NCI-H1048 (cell line): ENCODE results near the gene NFASC.

Experiments
- DNase-seq: peaks from one replicate; lab custom pipeline; 2025; lab: John Stamatoyannopoulos, UW

Gene NFASC

DNA sequence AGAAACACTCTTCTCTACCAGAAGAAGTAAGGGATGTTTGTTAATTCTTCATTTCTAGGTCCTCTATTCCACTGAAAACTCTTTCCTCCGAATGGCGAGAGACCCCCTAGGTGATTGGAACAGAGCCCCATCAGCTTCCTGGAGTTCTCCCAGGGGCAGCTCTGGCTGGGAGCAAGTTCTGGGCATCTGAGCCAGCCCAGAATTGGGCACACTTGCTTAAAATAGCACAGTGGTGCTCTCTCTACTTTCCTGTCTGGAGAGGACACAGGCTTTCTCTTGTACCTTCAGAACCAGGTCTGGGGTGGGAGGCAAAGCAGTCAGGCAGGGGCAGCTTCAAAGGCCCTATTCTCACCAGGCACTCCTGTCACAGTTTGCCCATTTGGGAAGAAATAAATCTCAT, 89.2 kb downstream of the NFASC start:
- no peak for DNase-seq

DNA sequence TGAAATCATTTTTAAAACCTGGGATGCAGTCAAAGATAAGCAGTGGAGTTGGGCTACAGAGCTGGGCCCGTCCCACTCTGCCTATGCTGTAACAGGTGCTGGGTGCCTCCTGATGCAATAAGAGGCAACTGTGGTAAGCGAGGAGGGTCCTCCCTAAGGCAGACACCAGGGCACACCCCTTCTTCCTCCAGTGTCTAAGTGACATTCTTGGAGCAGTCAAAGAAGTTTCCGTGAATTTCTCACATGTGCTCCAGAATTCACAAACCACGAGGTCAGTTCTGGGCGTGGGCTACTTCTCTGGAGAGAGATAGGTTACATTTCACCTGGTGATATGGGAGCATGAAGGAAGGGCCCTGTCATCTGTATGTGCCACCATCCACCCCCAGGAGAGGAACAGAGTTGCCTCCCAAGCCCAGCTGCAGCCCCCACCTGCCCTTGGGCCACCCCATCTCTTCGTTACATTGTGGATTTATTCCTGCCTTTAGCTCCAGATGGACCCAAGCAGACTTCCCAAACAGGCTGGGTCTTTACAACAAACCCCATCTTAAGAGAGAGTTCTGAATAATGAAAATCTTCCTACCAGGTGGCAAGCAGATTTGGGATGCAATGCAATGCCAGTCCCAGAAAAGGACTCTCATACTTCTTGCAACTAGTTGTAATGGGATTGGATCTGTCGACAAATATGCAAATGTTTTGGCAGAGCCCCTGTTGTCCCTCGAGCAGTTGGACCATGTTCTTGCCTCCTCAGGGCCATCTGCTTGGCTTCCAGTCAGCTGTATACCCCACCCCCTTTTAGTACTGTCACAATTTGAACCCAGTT, 89.9 kb downstream of the NFASC start:
- no peak for DNase-seq

DNA sequence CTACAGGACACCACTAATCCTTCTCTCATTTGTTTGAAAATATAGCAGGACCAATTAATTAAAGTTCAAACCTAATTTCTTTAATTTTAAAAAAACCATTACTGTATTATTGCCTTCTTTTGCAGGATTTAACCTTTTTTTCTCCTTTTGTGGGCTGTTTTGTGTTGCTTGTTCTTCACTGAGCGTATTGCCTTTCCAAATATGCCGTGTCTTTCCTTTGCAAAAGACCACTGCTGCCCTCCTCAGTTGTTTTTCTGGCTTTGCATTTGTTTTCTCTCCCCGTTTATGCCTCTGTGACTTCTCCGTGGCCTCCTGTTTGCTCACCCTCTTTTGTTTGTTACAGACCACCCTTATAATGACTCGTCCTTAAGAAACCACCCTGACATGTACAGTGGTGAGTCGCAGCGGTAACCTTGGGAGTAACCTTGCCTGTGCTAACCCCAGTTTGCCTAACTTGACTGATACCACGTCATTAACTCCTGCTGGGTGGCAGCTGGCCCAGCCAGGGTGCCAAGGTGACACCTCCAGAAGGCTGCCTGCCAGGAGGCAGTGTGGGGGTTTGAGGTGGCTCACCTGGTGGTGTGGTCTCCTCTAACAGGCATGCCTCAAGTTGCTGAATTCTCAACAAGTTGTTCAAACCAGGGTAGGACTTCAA, 91.2 kb downstream of the NFASC start:
- DNase-seq, result no peak

DNA sequence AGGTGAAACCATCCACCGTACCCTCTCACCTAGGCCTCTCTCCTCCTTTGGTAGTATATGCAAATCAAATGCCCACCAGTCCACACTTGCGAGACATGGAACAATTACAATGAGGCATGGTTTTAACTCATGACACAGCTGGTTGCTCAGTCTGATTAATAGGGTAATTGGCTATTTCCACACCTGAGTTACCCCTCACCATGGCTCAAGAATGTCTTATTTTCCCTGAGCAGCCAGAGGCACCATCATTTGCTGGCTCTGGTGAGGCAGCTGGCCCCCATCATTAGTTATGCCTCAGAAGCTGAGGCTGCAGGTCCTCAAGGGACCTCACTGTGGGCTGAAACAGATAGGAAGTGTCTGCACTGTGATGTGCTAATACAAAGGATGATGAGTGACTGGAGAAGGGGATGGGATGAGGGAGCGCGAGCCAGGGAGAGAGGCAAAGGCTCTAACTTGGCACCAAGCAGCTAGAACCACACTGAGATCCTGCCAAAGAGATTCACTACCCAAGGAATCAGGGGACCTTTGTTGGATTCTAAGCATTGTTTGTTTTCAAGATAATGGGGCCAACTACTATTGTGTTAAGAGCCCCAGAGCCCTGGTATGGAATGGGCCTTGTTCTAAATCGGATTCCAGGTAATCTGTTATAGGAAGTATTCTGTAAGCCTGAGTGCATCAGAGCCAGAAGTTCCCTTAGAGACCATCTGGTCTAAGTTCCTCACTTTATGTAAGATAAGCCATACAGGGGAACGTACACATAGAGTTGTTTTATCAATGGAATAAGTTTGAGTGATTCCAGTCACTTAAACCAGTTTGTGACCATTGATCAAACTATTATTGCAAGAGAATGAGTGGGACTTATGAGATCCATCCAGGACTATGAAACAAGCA, 92.3 kb downstream of the NFASC start:
- DNase-seq, result no peak

DNA sequence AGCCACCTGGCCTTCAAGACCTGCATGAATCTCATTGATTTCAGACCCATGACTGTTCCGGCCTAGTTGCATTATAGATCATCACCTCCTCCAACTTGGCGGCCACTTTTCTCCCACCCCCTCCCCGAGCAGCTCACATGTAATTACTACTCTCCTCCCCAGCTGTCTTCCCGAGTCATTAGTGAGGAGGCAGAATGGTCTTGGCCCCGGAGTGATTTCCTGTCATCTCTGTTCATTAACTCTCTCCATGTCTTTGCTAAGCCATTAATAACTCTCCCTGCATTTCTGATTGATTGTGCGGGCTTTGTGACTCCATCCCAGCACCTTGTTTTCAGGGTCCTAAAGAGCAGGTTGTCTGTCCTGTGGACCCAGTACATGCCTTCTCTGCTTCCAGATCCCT, 96.8 kb downstream of the NFASC start:
- no peak for DNase-seq

DNA sequence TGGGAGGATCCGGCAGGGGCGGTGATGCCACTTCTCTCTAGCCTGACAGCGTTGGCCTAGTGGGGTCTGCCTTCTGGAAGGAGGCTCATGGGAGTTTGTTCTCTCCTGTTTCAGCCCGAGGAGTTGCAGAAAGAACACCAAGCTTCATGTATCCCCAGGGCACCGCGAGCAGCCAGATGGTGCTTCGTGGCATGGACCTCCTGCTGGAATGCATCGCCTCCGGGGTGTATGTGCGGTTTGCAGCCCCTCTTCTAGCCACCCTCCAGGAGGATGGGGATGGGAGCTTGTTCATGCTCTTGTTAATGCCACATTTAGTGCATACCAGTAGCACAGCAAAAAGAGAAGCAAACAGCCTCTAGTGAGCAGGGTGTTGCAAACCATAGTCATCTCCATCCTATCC, 97.5 kb downstream of the NFASC start:
- DNase-seq, result no peak

DNA sequence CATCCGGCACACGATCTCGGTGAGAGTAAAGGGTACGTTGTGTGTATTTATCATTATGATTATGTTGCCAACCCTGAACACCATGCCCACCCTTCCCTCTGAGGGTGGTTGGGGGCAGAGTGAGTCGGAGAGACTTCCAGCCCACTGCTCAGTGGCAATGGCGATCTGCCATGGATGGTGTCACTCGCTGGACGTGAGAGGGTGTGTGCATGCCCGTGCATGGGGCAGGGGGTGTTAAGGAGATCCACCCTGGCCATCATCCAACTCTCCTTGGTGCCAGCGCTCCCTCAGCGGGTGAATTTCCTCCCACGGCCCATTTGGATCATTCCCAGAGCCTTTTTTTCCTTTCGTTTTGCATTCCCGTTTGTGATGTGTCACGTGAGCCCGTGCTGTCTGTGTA, 98.3 kb downstream of the NFASC start:
- no peak for DNase-seq

DNA sequence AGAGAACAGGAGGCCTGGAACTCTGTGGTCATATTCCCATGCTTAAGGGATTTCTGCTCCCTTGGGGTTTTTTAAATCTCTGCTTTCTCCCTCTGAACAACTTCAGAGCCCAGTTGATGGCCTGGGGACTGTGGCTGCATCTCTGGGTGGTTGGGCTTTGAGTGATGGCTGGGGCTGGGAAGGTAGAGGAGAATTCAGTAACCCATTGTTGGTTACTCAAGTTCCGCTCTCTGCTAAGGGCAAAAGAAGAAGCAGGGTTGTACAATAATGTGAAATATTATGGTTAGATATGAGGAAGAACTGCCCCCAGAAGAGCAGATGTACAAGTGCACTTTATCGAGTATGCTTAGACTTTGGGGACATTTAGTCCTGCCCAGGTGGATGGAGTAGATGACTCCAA, 100.3 kb downstream of the NFASC start:
- DNase-seq, result no peak

DNA sequence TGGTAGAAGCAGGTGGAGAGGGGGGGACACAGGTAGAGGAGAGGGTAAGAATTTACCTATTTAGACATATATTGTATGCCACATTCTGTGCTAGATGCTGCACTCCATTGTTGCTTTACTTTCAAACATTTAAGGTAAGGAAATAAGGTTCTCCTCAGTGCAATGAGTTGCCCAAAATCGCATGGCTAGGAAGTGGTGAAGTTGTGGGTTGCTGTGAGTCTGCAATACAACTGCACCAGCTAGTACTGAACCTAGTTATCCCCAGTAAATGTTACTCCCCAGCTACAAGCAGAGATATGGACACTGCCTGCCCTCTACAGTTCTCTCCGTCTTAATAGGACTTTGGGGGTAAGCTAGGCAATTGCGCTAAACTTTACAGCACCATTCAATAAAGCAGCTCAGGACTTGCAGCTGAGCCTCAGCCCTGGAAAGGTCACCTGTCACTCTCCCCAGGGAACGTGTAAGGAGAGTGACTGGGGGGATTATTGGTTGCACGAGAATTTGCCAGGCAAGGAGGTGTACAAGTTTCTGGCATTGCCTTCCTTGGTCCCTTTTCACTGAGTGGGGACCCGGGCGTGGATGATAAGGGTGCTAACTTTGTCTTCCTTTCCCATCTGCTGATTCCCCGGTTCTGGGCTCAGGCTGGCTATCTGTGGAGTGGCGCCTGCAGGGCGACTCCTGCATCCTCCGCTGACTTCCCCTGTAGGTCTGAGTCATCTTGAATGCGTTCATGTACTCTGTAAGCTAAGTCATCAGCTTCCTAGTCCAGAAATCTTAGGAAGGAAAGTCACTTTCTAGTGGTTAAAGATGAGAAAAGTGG, 101.1 kb downstream of the NFASC start:
- no peak for DNase-seq

DNA sequence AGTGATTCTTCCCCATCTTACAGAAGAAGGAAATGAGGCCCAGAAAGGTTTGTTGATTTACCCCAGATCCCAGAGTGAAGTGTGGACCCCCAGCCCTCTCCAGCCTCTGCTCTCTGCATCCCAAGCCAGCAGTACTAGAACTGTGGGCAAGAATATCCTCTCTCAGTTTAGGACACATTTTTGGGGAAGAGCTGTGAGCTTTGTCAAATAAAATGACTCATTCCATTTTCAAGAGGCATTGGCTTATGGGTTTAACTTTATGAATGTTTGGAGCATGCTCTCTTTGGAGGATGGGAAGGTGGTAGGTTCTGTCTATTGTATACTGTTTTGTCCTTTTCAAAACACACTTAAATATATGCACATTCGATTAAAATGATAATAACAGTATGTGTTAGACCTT, 101.8 kb downstream of the NFASC start:
- DNase-seq, result no peak

DNA sequence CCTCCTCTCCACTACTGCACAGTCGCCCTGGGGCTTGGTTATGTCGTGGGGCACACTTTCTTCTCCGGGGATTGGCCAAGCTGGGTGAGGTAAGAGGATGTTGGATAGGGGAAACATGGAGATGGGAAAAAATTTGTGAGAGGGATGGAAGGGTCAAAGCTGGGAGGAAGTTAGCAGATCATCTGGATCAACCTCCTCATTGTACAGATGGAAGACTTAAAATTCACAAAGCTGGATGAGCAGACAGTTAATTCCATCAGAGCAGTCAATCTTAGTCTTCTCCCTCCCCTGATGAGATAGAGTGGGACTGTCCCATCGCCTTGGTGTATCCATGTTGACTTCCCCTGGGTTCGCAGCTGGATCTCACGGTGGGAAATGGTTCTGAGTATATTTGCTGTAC, 102.8 kb downstream of the NFASC start:
- no peak for DNase-seq

DNA sequence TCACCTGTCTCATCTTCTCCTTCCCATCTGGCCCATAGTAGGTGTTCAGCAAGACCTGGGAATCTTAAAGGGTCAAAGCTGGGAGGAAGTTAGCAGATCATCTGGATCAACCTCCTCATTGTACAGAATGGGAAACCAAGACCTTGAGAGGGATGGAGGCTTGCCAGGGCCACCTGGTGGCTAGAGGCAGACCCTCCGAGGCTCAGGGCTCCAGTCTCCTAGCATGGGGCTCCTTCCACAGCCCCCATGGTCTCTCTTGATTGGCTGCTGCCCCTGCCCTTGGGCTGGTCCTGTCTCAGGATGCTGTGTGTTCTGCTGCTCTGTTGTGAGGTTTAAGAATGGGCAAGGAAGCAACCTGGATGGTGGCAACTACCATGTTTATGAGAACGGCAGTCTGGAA, 103.7 kb downstream of the NFASC start:
- no peak for DNase-seq

DNA sequence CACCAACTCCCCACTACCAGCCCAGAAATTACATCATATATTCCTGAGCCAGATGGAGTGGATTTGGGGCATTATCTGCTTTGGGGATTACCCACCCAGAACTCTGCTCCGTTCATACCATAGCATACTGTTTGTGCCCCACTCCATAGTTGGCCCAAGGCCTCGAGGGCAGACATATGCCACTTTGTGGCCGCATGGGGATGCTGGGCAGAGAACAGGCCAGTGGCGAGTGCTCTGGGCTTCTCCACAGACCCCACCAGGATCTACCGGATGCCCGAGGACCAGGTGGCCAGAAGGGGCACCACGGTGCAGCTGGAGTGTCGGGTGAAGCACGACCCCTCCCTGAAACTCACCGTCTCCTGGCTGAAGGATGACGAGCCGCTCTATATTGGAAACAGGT, 104.4 kb downstream of the NFASC start:
- DNase-seq, result no peak

DNA sequence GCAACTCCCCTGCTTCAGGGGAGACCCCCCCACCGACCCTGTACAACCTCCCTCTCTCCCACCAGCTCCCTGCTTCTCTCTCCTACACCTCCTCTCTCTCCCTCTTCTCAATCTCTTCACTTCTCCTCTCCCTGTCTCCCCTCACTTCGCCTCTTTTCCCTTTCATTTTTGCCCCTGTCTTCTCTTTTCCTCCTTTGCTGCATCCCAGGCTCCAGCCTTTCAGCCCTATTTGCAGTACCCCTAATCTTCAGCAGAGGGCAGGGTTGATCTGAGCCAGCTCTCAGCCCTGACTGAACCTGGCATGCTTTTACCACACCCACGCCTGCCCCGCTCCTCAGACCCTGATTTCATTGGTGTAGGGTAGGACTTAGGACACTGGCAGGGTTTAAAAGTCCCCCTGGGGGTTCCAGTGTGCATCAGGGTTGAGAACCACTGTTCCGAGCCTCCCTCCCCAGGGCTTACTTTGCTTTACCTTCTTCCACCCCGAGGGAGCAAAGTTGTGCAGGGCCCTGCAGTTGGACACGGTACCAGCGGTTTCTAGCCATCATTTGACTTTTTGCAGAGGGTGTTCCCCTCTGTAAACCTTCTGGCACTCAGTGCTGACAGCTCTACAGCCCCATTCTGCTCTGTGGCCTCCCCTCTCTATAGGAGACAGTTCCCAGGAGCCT, 105.0 kb downstream of the NFASC start:
- DNase-seq, result no peak

DNA sequence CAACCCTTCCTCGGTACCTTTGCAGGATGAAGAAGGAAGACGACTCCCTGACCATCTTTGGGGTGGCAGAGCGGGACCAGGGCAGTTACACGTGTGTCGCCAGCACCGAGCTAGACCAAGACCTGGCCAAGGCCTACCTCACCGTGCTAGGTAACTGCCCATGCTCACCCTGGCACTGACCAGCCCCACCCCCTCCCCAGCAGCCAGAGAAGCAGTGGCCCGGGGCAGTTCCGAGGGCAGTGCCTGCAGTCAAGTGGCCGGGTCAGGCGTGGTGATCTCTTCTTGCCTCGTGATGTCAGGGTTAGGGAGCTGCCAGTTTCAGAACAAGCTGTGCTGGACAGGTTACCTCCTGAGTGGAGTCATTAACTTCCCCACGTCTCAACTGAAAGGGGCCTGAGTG, 106.0 kb downstream of the NFASC start:
- DNase-seq, result no peak

DNA sequence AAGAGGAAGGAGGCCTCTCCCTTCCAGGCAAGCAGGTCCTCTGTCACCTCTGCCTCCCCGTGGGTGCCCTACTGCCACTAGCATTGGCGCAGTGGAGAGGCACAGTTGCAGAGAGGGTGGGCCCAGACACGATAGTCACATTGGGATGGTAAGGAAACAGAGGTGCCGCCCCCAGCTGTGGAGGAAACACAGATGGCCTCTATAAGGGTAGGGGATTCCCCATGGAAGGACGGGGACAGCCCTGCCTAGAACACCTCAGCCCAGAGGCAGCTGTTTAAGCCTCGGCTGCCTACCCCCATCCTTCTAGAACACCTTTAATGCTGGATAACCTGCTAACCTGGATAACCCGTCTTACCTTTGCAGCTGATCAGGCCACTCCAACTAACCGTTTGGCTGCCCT, 106.7 kb downstream of the NFASC start:
- DNase-seq, result no peak

DNA sequence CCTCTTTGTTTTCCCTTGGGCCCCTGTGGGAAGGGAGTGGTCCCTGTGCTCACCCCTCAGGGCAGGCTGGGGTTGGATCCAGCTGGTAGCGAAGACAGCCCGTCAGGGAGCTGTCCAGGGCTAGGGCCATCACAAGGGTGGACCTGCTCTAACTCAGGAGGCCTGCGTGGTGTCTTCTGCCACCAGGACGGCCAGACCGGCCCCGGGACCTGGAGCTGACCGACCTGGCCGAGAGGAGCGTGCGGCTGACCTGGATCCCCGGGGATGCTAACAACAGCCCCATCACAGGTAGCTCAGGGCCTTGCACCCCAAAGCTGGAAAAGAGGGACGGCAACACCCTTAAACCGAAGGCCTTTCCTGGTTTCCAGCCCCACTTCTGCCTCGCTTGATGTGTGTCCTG, 108.1 kb downstream of the NFASC start:
- DNase-seq, result no peak

DNA sequence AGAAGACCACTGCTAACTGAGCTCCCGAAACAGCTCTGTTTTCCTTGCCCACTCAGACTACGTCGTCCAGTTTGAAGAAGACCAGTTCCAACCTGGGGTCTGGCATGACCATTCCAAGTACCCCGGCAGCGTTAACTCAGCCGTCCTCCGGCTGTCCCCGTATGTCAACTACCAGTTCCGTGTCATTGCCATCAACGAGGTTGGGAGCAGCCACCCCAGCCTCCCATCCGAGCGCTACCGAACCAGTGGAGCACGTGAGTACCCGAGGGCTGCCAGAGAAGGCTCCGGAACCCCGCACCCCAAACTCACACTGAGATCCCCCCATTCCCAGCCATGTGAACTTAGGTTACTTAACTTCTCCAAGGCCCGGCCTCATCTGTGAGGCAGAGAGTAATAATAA, 108.6 kb downstream of the NFASC start:
- no peak for DNase-seq

DNA sequence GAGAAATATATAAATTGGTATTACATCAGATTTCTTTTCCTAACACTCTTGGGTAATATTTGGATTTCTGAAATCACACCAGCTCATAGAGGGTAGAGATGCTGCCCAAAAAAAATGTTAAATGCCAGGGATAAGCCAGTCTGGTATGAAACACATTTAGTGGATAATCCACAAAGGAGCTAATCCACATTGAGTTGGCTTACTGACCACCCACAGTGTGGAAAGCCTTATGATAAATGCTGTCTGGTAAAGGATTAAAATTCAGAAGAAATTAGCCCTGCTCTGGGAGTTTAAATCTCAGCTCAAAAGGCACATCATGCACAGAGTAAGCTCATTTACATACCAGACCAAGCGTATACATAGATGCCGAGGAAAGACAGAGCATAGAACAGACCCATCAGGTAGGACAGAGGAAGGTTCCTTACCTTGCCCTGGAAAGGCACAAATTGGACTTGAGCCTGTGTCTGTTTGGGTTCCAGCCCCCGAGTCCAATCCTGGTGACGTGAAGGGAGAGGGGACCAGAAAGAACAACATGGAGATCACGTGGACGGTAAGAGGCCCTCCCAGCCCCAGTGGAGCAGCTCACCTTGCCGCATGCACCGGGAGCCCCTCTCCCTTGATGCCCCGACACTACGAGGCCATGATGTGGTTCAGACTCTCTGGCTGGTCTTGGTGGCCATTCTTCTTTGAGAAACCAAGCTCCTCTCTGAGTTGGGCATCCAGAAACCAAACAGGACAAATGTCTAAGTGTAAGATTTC, 109.4 kb downstream of the NFASC start:
- no peak for DNase-seq

DNA sequence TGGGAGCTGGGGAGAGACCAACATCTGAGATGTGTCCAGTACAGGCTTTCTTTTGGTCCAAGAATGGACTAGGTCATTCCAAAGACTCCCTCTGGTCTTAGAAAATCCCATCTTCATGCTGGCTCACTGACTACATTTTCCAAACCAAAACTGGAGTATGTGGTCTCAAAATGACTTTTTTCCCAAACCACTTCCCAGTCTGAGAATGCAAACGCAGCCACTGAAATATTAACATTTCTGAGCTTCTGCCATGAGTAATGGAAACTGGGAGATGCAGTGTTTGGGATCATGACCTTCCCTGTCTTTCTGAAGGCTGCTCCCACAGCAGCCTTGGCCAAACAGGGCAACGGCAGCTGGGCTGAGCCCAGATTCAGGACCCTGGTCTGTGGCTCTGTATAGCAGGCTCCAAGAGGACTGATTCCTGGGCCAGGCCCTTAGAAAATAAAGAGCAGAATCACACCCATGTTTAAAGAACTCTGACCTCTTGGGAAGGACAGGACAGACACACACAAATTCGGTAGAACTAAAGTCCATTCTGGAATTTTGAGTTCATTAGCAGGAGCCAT, 110.3 kb downstream of the NFASC start:
- no peak for DNase-seq
